Measurements from ENCODE around the gene IL13.
"Not testable (repeated sequence)": the region's sequence is repeated elsewhere in the genome, so short reads cannot be mapped to it uniquely, and the experiment has no call there.

The IL13 gene

DNA sequence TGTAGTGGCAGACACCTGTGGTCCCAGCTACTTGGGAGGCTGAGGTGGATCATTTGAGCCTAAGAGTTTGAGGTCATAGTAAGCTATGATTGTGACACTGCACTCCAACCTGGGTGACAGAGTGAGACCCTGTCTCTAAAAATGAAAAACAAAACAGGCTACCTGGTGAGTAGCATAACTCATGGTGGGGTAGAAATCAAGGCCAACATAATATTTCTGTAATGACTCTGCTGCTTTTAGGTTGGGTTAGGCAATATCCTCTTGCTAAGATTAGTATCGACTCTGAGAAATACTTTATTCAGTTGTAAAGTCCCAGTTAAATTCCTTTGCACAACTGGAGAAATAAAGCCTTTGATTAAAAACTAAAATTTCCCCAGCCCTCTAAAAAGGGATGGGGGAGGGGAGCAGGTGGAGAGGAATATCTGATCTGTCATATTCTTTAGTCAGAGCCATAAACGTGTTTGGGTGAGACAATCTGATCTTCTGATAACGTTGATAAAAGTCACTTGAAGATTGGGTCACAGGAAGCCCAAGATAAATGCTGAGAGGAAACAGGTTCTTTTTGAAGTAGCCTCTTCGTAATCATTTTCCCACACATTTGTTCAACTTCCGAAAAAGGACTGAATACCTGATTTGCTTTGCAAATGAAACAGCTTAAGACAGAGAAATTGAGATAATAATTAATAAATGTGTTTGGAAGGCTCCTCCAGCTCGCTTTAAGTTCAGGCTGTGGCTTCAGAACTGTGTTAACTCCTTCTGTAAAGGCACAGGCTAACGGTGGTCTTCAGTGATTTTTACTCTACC is 30.8 kb downstream of the IL13 start:
- FAIRE-seq, result no peak
- DNase-seq (ENCODE audit: insufficient read length, low spot score), result no peak

GRCh38 chr5:132689513-132689912 is 31.5 kb downstream of the IL13 start:
- no peak for DNase-seq (ENCODE audit: insufficient read length, low spot score)
- FAIRE-seq, result no peak

DNA sequence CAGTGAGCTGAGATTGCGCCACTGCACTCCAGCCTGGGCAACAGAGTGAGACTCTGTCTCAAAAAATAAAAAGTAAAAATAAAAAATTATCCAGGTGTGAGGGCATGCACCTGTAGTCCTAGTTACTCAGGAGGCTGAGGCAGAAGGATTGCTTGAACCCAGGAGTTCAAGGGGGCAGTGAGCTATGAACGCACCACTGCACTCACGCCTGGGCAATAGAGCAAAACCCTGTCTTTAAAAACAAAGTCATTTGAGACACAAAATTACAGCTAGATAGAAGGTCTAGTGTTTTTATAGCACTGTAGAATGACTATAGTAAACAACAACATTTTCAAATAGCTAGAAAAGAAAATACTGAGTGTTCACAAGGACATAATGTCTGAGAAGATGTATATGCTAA is 32.2 kb downstream of the IL13 start:
- FAIRE-seq (no peak), DNase-seq (ENCODE audit: insufficient read length, low spot score) (no peak)

DNA sequence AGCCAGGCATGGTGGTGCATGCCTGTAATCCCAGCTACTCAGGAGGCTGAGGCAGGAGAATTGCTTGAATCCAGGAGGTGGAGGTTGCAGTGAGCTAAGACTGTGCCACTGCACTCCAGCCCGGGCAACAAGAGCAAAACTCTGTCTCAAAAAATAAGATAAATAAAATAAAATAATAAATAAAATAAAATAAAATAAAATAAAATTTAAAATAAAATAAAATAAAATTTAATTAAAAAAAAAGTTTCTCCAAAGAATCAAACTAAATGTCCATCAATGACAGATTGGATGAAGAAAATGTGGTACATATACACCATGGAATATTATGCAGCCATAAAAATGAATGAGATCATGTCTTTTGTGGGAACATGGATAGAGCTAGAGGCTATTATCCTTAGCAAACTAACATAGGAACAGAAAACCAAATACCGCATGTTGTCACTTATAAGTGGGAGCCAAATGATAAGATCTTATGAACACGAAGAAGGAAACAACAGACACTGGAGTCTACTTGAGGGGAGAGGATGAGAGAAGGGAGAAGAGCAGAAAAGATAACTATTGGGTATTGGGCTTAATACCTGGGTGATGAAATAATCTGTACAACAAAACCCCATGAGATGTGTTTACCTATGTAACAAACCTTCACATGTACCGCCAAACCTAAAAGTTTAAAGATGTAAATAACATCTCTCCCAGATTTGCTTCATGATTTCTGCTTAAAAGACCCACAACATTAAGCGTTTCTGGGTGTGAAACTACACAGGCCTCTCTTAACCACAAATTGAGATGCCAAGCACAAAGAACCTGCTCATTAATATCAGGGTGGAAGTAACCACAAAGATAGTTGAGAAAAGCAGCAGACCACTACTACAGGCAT is 34.0 kb downstream of the IL13 start:
- not testable (repeated sequence) for FAIRE-seq; DNase-seq (ENCODE audit: insufficient read length, low spot score)

- no peak for FAIRE-seq
- no peak for DNase-seq (ENCODE audit: insufficient read length, low spot score)
Measured at GRCh38 chr5:132692632-132692967, 34.6 kb downstream of the IL13 start.

- DNase-seq (ENCODE audit: insufficient read length, low spot score) (no peak), FAIRE-seq (no peak)
Measured at GRCh38 chr5:132695956-132696355, 38.0 kb downstream of the IL13 start.

- FAIRE-seq (no peak), DNase-seq (ENCODE audit: insufficient read length, low spot score) (no peak)
Measured at GRCh38 chr5:132704875-132705274, 46.9 kb downstream of the IL13 start.

GRCh38 chr5:132708645-132709044 is 50.7 kb downstream of the IL13 start:
- FAIRE-seq, result no peak
- no peak for DNase-seq (ENCODE audit: insufficient read length, low spot score)

Data from HTR-8/SVneo (cell line).